Measurements from ENCODE around the gene VWA5A.

The VWA5A gene

GRCh38 chr11:124078591-124078990 lies 36.7 kb upstream of the VWA5A start:
- Histone ChIP-seq H3K4me3 (ENCODE audit: low read depth, low read length) (no peak overlapping the region), H3K36me3 (replicated peaks) (no peaks in the 10 kb centered on the region), H3K27me3 (replicated peaks) (no peaks in the 10 kb centered on the region), H3K27ac (no peak overlapping the region)
- TF ChIP-seq, protein P1, sequence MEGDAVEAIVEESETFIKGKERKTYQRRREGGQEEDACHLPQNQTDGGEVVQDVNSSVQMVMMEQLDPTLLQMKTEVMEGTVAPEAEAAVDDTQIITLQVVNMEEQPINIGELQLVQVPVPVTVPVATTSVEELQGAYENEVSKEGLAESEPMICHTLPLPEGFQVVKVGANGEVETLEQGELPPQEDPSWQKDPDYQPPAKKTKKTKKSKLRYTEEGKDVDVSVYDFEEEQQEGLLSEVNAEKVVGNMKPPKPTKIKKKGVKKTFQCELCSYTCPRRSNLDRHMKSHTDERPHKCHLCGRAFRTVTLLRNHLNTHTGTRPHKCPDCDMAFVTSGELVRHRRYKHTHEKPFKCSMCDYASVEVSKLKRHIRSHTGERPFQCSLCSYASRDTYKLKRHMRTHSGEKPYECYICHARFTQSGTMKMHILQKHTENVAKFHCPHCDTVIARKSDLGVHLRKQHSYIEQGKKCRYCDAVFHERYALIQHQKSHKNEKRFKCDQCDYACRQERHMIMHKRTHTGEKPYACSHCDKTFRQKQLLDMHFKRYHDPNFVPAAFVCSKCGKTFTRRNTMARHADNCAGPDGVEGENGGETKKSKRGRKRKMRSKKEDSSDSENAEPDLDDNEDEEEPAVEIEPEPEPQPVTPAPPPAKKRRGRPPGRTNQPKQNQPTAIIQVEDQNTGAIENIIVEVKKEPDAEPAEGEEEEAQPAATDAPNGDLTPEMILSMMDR (IDR thresholded peaks at IDR 0.05; ENCODE audit: low read depth, low read length, missing control alignments): no peak
- in situ Hi-C loops (cut with HindIII; ENCODE audit: low pct_ligation_motif_present, low sequenced_read_pairs): no loop called here
- DNase-seq: no peak

DNA sequence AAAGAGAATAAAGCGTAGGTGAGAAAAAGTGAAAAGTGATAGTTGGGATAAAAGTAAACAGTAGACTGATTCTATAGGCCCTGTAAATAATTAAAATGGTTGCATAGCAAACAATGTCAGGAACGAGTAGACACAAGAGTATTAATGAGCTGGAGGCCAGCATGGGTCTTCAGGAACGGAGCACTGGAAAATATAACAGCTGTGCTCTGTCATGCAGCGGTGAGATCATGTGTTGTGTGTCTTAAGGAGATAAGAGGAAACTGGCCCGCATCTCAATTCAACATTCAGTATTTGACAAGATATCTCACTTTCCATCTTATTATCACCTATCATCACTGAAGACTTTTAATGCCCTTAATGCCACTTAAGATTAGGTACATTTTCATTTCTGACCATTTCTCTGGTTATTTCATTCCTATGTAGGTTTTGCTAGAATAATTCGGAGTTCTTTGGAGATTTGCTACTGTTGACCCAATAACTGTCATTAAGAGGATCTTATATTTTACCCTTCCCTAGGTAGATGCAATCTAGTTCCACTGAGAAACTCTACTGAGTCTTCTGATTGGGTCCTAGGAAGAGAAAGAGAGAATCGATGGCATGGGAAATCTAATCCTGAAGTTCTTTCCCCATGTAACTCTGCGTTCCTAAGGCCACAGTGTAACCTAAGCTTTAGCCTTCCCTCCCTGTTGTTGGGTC lies 35.5 kb upstream of the VWA5A start:
- TF ChIP-seq, protein P1 (IDR thresholded peaks at IDR 0.05; ENCODE audit: low read depth, low read length, missing control alignments): no peak
- Histone ChIP-seq H3K36me3 (replicated peaks) (no peaks in the 10 kb centered on the region), H3K27ac (no peak overlapping the region), H3K27me3 (replicated peaks) (no peaks in the 10 kb centered on the region), H3K4me3 (ENCODE audit: low read depth, low read length) (no peak overlapping the region)
- in situ Hi-C loops (cut with HindIII; ENCODE audit: low pct_ligation_motif_present, low sequenced_read_pairs): no loop called here
- no peak for DNase-seq

DNA sequence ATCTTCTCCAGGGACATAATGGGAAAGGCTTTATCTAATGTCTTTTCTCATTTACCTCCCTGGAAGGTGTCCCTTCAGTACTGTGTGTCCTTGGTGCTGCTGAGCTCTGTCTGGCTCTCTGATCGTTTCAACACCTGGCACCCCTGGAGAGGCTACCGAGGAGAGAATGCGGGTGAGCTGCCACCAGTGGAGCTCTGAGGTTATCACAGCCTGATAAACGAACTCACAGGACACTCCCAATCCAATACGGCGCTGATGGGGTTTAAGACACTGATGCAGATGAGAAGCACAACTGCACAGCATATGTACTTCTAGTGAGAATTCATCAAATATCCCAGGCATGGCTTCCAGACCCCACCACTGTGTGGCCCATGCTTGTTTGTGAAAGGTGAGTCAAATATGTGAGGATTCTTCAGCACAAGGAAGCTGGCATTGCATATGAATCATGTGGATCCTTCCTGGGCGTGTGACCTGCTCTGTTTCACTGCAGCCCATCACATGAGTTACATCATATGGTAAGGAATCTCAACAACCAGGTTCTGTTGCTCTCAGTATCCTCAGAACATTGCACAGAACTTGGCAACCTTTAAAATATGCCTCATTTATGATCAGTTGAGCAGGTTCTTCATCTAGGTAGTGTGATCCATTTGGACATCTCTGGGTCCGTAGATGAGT lies 34.8 kb upstream of the VWA5A start:
- H3K36me3 ChIP-seq (replicated peaks): no peaks in the 10 kb centered on the region
- no peaks in the 10 kb centered on the region for H3K27me3 ChIP-seq (replicated peaks)
- TF ChIP-seq, protein P1 (IDR thresholded peaks at IDR 0.05; ENCODE audit: low read depth, low read length, missing control alignments): no peak
- no peak overlapping the region for H3K27ac ChIP-seq
- DNase-seq: no peak
- in situ Hi-C loops (cut with HindIII; ENCODE audit: low pct_ligation_motif_present, low sequenced_read_pairs): no loop called here
- no peak overlapping the region for H3K4me3 ChIP-seq (ENCODE audit: low read depth, low read length)

GRCh38 chr11:124081483-124081882 lies 33.8 kb upstream of the VWA5A start:
- TF ChIP-seq, protein P1 (IDR thresholded peaks at IDR 0.05; ENCODE audit: low read depth, low read length, missing control alignments): no peak
- Histone ChIP-seq H3K36me3 (replicated peaks) (no peaks in the 10 kb centered on the region), H3K27me3 (replicated peaks) (no peaks in the 10 kb centered on the region), H3K4me3 (ENCODE audit: low read depth, low read length) (no peak overlapping the region), H3K27ac (no peak overlapping the region)
- DNase-seq: no peak
- in situ Hi-C loops (cut with HindIII; ENCODE audit: low pct_ligation_motif_present, low sequenced_read_pairs): no loop called here

- TF ChIP-seq, protein P1 (IDR thresholded peaks at IDR 0.05; ENCODE audit: low read depth, low read length, missing control alignments): no peak
- Histone ChIP-seq H3K27ac (no peak overlapping the region), H3K4me3 (ENCODE audit: low read depth, low read length) (no peak overlapping the region), H3K27me3 (replicated peaks) (no peaks in the 10 kb centered on the region), H3K36me3 (replicated peaks) (no peaks in the 10 kb centered on the region)
- in situ Hi-C loops (cut with HindIII; ENCODE audit: low pct_ligation_motif_present, low sequenced_read_pairs): no loop called here
- DNase-seq: no peak
These were observed 32.9 kb upstream of the VWA5A start for GRCh38 chr11:124082371-124082770.
